HepG2 (cell line): ENCODE data around the gene SLC11A1. TPM values are rescaled to one million over a fixed set of nuclear protein-coding genes. Genes with fewer than 3 reads are reported as not detected.

ENCODE experiments used
- CCAR2 ChIP-seq: fragments of 200-400 bp; formaldehyde crosslinking; optimal IDR thresholded peaks from 2 replicates; pipeline ENCODE3; 2018; ENCODE audit warnings: low read depth, mild to moderate bottlenecking, low read length, moderate library complexity
- CREB3 ChIP-seq: sonication (generic); formaldehyde crosslinking; IDR thresholded peaks from 2 replicates; pipeline ENCODE4 v1.5.0; 2020; ENCODE audit warnings: missing genetic modification reagents
- HINFP ChIP-seq: sonication (generic); formaldehyde crosslinking; IDR thresholded peaks from 2 replicates; pipeline ENCODE4 v1.4.0; 2020; ENCODE audit warnings: low read depth, mild to moderate bottlenecking, missing genetic modification reagents
- MNT ChIP-seq: fragments of 450-650 bp; IDR thresholded peaks from 2 replicates; pipeline ENCODE4 v1.6.1; 2016
- POGZ ChIP-seq: sonication (generic); formaldehyde crosslinking; IDR thresholded peaks from 2 replicates; pipeline ENCODE4 v1.4.0; 2020; ENCODE audit warnings: mild to moderate bottlenecking, missing genetic modification reagents
- RBFOX2 ChIP-seq: fragments of 200-400 bp; formaldehyde crosslinking; IDR thresholded peaks from 2 replicates; pipeline ENCODE4 v1.6.1; 2017; ENCODE audit warnings: low read depth, mild to moderate bottlenecking, low read length
- RERE ChIP-seq: IDR thresholded peaks from 2 replicates; pipeline ENCODE4 v1.6.1; 2016; ENCODE audit warnings: low read depth, missing genetic modification reagents, missing compliant biosample characterization
- RFX5 ChIP-seq: IDR thresholded peaks from 2 replicates; pipeline ENCODE4 v1.6.1; 2011; ENCODE audit warnings: low read depth, low read length, improper control_type of control experiment
- SETDB1 ChIP-seq: sonication (generic); formaldehyde crosslinking; IDR thresholded peaks from 2 replicates; pipeline ENCODE4 v1.5.1; 2020; ENCODE audit warnings: missing genetic modification reagents, mild to moderate bottlenecking, borderline replicate concordance
- ZBED4 ChIP-seq: sonication (generic); formaldehyde crosslinking; IDR thresholded peaks from 2 replicates; pipeline ENCODE4 v1.4.0; 2020; ENCODE audit warnings: missing genetic modification reagents, borderline replicate concordance
- ZNF121 ChIP-seq: sonication (generic); formaldehyde crosslinking; IDR thresholded peaks from 2 replicates; pipeline ENCODE4 v1.5.0; 2020; ENCODE audit warnings: mild to moderate bottlenecking, missing genetic modification reagents
- ZNF3 ChIP-seq: IDR thresholded peaks from 2 replicates; pipeline ENCODE4 v1.7.0; 2017; ENCODE audit warnings: inconsistent platforms
- ZNF326 ChIP-seq: sonication (generic); formaldehyde crosslinking; IDR thresholded peaks from 2 replicates; pipeline ENCODE4 v1.4.0; 2020; ENCODE audit warnings: missing genetic modification reagents, borderline replicate concordance
- ZNF567 ChIP-seq: sonication (generic); formaldehyde crosslinking; IDR thresholded peaks from 2 replicates; pipeline ENCODE4 v1.8.1; 2023; ENCODE audit warnings: mild to moderate bottlenecking, missing genetic modification reagents, borderline replicate concordance
- polyA plus RNA-seq, 8 experiments: library from polyadenylated mRNA; depleted of rRNA in 3 of 8; stranded (reverse) in 7 of 8; unstranded in 1 of 8; fragments of >200 nt; fragmentation: Illumina TruSeq in 4 of 8; extraction: Trizol in 4 of 8; gene quantifications; 2 replicates each; pipeline versions ENCODE4 v1.2.1 to v1.2.3, GENCODE V29; 2011 to 2016; ENCODE audit warnings: low read depth in 4 of 8, missing spikeins in 1 of 8, mixed read lengths in 1 of 8; ENCODE audit not compliant: insufficient read depth in 1 of 8
- total RNA-seq, 5 experiments: library from RNA; depleted of rRNA; stranded (reverse); fragments of >200 nt; fragmentation: Illumina TruSeq; extraction: Trizol; gene quantifications; 2 replicates each; pipeline ENCODE4 v1.2.3, GENCODE V29; 2016; ENCODE audit warnings: low read depth in 1 of 5

Gene SLC11A1
- total and polyA plus RNA-seq, 2 of the 13 experiments (the other 11 are each of a cell fraction or from before 2014, with no cell fraction given), result 0.33 to 2.3 TPM

GRCh38 chr2:218395826-218396687 lies 14.0 kb downstream of the SLC11A1 start (continued):
- 0 out of 2 replicates have a peak, but pooled peaks have one; percentile 52 for TF ChIP-seq RERE (CRISPR knock-in tag)
- TF ChIP-seq MNT, result peak; percentile 5; the same call in 1 of the 2 replicates
- TF ChIP-seq ZNF3 (CRISPR knock-in tag), result 0 out of 2 replicates have a peak, but pooled peaks have one; percentile 26
- peak; percentile 83 for TF ChIP-seq RBFOX2
- TF ChIP-seq CREB3 (CRISPR knock-in tag), result no peak; the same call in 1 of the 2 replicates
- TF ChIP-seq RFX5, result no peak
- TF ChIP-seq POGZ (CRISPR knock-in tag), result peak; percentile 90
- TF ChIP-seq ZBED4 (CRISPR knock-in tag), result peak; percentile 98
- peak; percentile 94; the same call in 1 of the 2 replicates for TF ChIP-seq HINFP (CRISPR knock-in tag)
- no peak for TF ChIP-seq ZNF121 (CRISPR knock-in tag)
- no peak for TF ChIP-seq CCAR2
- peak; percentile 89; the same call in 1 of the 2 replicates for TF ChIP-seq ZNF326 (CRISPR knock-in tag)
- no peak; the same call in 1 of the 2 replicates for TF ChIP-seq ZNF567
- peak; percentile 61; the same call in 1 of the 2 replicates for TF ChIP-seq SETDB1 (CRISPR knock-in tag)
